Panc1 (cell line): Measurements from ENCODE around the gene OR4C6. TPM values are rescaled to one million over a fixed set of nuclear protein-coding genes. Genes with fewer than 3 reads are reported as not detected.

Experiments
- ATAC-seq: fragments of 200-7000 bp; cut with Tn5 transposase; 2 replicates; pipeline ENCODE4 v1.9.1; 2020; ENCODE audit warnings: mild to moderate bottlenecking, moderate library complexity
- BruUV-seq: library from RNA; stranded (reverse); fragments of 400-500 nt; replicated peaks from 2 replicates; lab custom pipeline; 2021; lab: Mats Ljungman, UMichigan
- CTCF ChIA-PET: fragments of 300-600 bp; sonication (Branson Sonifier 250); formaldehyde crosslinking; loops from one replicate; lab custom pipeline; 2022; ENCODE audit warnings: antibody characterized with exemption; lab: Charles Lee
- POLR2A ChIA-PET: fragments of 300-600 bp; sonication (Branson Sonifier 250); formaldehyde crosslinking; loops from one replicate; lab custom pipeline; 2022; ENCODE audit warnings: antibody characterized with exemption; lab: Charles Lee
- DNase-seq: peaks from one replicate; pipeline ENCODE4 v3.0.0-alpha.2; 2010; ENCODE audit warnings: low read depth, low spot score
- H3K27ac ChIP-seq: 2 replicates; pipeline ENCODE4 v1.5.1; 2011; ENCODE audit warnings: mild to moderate bottlenecking, low read length, inconsistent platforms
- H3K27me3 ChIP-seq: fragments of 200-500 bp; sonication (Bioruptor generic); 2 replicates; pipeline ENCODE4 v1.6.0; 2014; ENCODE audit warnings: low read length, inconsistent platforms; ENCODE audit not compliant: control insufficient read depth, insufficient read depth
- H3K36me3 ChIP-seq: fragments of 200-500 bp; sonication (Bioruptor generic); 2 replicates; pipeline ENCODE4 v1.5.1; 2014; ENCODE audit warnings: inconsistent platforms, mild to moderate bottlenecking, low read length, moderate library complexity; ENCODE audit not compliant: control insufficient read depth, insufficient read depth
- H3K4me1 ChIP-seq: 2 replicates; pipeline ENCODE4 v1.5.1; 2011; ENCODE audit warnings: inconsistent platforms, mild to moderate bottlenecking, low read length, moderate library complexity; ENCODE audit not compliant: control insufficient read depth, insufficient read depth
- H3K4me3 ChIP-seq, 2 experiments: 2 replicates each; pipeline ENCODE4 v1.5.1; 2011 to 2012; ENCODE audit warnings: low read depth in 2 of 2, low read length in 2 of 2, mild to moderate bottlenecking in 2 of 2, inconsistent platforms in 1 of 2, moderate library complexity in 1 of 2
- H3K9me3 ChIP-seq: fragments of 200-500 bp; sonication (Bioruptor generic); 2 replicates; pipeline ENCODE4 v1.5.1; 2014; ENCODE audit warnings: low read depth, mild to moderate bottlenecking, inconsistent platforms, low read length, moderate library complexity; ENCODE audit not compliant: control insufficient read depth, insufficient read depth
- POLR2AphosphoS5 ChIP-seq: IDR thresholded peaks from 2 replicates; pipeline ENCODE4 v1.6.1; 2012; ENCODE audit warnings: mild to moderate bottlenecking, low read depth, low read length, moderate library complexity
- SIN3A ChIP-seq: IDR thresholded peaks from 2 replicates; pipeline ENCODE4 v1.6.1; 2012; ENCODE audit warnings: low read depth, mild to moderate bottlenecking, low read length, moderate library complexity, borderline replicate concordance; ENCODE audit not compliant: insufficient read depth
- TCF7L2 ChIP-seq: IDR thresholded peaks from 2 replicates; pipeline ENCODE4 v1.6.1; 2011; ENCODE audit warnings: mild to moderate bottlenecking, low read depth, low read length, inconsistent platforms
- in situ Hi-C: cut with HindIII; loops from 2 replicates; pipeline ENCODE4 v1.10.0; 2016; ENCODE audit warnings: low sequenced_read_pairs, low pct_unique_long_range_greater_than_20kb
- intact Hi-C: fragments of 100-400 bp; cut with micrococcal nuclease; formaldehyde crosslinking; loops from one replicate; pipeline ENCODE4 v1.10.0; 2022; ENCODE audit not compliant: unreplicated experiment
- total RNA-seq: library from RNA; stranded (reverse); gene quantifications from one replicate; pipeline ENCODE4 v1.2.1, GENCODE V29; 2021; ENCODE audit not compliant: unreplicated experiment
- TF ChIP-seq, protein P1 (sequence below): fragments of 450-650 bp; IDR thresholded peaks from 2 replicates; pipeline ENCODE4 v1.5.1; 2017; ENCODE audit warnings: mild to moderate bottlenecking
- TF ChIP-seq, protein P2 (sequence below), 2 experiments: IDR thresholded peaks; 2 replicates each; pipeline ENCODE4 v1.6.1; 2011 to 2012; ENCODE audit warnings: low read depth in 2 of 2, control low read depth in 1 of 2, low read length in 1 of 2, mild to moderate bottlenecking in 1 of 2, moderate library complexity in 1 of 2; ENCODE audit not compliant: insufficient read depth in 1 of 2

Gene OR4C6
- total RNA-seq, 1 experiment from 2014 or later, result not detected

DNA sequence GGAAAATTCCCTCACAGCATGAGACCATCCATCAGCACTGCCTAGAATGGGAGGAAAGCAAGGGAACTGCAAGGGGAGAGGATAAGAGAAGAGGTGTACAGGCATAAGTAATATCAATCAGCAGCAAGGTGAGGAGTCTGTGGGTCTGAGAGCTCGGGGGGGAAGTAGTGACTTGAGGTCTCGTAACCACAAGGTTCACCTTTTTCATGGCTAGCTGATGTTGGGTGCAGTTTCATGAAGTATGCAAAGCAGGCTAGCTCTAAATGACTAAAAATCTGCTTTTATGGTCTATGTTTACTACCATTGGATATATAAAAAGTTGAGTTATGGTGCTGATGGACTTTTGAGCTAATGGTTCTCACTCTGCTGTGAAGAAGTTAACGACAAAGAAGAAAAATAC, 35.8 kb downstream of the OR4C6 start:
- ATAC-seq (no peak), DNase-seq (no peak)
- in situ Hi-C loops, result no loop called here
- Histone ChIP-seq H3K9me3 (no peaks in the 10 kb centered on the region), H3K27ac (no peak overlapping the region), H3K36me3 (no peaks in the 10 kb centered on the region), H3K4me3 (no peak overlapping the region), H3K4me1 (no peaks in the 10 kb centered on the region), H3K27me3 (no peaks in the 10 kb centered on the region)
- no TSS peak for BruUV-seq
- intact Hi-C loops, result no loop called here
- CTCF ChIA-PET, result no interaction called here
- TF ChIP-seq TCF7L2, result no peak
- no peak for TF ChIP-seq POLR2AphosphoS5
- no peak for TF ChIP-seq SIN3A
- POLR2A ChIA-PET, result no interaction called here

DNA sequence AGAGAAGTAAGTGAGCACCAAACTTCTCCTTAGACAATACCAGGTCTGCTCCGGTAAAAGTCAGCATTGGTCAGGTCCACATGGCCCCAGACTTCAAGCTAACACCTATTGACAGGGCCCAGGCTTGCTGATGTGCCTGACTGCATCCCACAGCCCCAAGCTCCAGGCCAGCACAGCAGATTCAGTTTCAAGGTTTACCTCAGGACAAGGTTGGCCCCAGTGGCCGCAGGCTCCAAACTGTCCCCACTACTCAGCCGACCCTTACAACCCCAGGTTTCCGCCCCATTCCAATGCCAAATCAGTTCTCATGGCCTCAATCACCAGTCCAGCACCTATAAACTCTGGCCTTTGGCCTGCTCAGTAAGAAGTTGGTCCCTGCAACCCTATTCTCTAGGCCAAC, 39.4 kb downstream of the OR4C6 start:
- ChIA-PET POLR2A (no interaction called here), CTCF (no interaction called here)
- H3K9me3 ChIP-seq, result no peaks in the 10 kb centered on the region
- no peak overlapping the region for H3K27ac ChIP-seq
- no peaks in the 10 kb centered on the region for H3K27me3 ChIP-seq
- no TSS peak for BruUV-seq
- H3K36me3 ChIP-seq, result no peaks in the 10 kb centered on the region
- no peak for DNase-seq
- H3K4me3 ChIP-seq, result no peak overlapping the region
- intact Hi-C loops (no loop called here), in situ Hi-C loops (no loop called here)
- TF ChIP-seq SIN3A, result no peak
- TF ChIP-seq, protein P1, sequence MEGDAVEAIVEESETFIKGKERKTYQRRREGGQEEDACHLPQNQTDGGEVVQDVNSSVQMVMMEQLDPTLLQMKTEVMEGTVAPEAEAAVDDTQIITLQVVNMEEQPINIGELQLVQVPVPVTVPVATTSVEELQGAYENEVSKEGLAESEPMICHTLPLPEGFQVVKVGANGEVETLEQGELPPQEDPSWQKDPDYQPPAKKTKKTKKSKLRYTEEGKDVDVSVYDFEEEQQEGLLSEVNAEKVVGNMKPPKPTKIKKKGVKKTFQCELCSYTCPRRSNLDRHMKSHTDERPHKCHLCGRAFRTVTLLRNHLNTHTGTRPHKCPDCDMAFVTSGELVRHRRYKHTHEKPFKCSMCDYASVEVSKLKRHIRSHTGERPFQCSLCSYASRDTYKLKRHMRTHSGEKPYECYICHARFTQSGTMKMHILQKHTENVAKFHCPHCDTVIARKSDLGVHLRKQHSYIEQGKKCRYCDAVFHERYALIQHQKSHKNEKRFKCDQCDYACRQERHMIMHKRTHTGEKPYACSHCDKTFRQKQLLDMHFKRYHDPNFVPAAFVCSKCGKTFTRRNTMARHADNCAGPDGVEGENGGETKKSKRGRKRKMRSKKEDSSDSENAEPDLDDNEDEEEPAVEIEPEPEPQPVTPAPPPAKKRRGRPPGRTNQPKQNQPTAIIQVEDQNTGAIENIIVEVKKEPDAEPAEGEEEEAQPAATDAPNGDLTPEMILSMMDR, result no peak
- TF ChIP-seq, protein P2, sequence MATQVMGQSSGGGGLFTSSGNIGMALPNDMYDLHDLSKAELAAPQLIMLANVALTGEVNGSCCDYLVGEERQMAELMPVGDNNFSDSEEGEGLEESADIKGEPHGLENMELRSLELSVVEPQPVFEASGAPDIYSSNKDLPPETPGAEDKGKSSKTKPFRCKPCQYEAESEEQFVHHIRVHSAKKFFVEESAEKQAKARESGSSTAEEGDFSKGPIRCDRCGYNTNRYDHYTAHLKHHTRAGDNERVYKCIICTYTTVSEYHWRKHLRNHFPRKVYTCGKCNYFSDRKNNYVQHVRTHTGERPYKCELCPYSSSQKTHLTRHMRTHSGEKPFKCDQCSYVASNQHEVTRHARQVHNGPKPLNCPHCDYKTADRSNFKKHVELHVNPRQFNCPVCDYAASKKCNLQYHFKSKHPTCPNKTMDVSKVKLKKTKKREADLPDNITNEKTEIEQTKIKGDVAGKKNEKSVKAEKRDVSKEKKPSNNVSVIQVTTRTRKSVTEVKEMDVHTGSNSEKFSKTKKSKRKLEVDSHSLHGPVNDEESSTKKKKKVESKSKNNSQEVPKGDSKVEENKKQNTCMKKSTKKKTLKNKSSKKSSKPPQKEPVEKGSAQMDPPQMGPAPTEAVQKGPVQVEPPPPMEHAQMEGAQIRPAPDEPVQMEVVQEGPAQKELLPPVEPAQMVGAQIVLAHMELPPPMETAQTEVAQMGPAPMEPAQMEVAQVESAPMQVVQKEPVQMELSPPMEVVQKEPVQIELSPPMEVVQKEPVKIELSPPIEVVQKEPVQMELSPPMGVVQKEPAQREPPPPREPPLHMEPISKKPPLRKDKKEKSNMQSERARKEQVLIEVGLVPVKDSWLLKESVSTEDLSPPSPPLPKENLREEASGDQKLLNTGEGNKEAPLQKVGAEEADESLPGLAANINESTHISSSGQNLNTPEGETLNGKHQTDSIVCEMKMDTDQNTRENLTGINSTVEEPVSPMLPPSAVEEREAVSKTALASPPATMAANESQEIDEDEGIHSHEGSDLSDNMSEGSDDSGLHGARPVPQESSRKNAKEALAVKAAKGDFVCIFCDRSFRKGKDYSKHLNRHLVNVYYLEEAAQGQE (IDR thresholded peaks at IDR 0.05; ENCODE audit: insufficient read depth in 1 of 2, low read depth in 2 of 2, low read length in 1 of 2), result no peak
- TF ChIP-seq TCF7L2, result no peak
- TF ChIP-seq POLR2AphosphoS5, result no peak
- ATAC-seq, result no peak
- no peaks in the 10 kb centered on the region for H3K4me1 ChIP-seq

DNA sequence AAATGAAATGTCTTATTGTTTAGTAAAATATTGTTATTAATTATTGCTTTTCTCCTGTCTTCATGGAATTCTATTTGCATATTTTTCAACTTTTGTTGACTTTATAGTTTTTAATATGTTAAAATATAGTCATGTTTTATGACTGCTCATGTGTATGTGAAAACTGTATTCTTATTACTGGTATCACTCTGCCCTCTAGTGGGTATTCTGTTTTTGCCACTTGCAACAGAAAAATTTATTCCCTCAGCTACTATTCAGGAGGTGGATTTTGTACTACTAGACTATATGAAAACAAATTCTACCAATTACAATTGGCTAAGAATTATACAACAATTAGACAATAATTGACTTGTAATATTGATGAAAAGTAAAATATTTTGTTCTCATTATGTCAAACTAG, 45.0 kb downstream of the OR4C6 start:
- intact Hi-C loops (no loop called here), in situ Hi-C loops (no loop called here)
- H3K27ac ChIP-seq, result no peak overlapping the region
- ChIA-PET CTCF (no interaction called here), POLR2A (no interaction called here)
- no peaks in the 10 kb centered on the region for H3K9me3 ChIP-seq
- ATAC-seq (peak; percentile 63; the same call in 1 of the 2 replicates), DNase-seq (peak; percentile 24)
- no peaks in the 10 kb centered on the region for H3K4me1 ChIP-seq
- TF ChIP-seq TCF7L2, result no peak
- TF ChIP-seq, protein P1, result peak; percentile 55; the same call in 1 of the 2 replicates
- H3K27me3 ChIP-seq, result no peaks in the 10 kb centered on the region
- no TSS peak for BruUV-seq
- H3K36me3 ChIP-seq, result no peaks in the 10 kb centered on the region
- H3K4me3 ChIP-seq, result no peak overlapping the region
